GM21515 (cell line): ENCODE data around the gene PDE4D.

Source experiments
- ATAC-seq: cut with Tn5 transposase; IDR thresholded peaks from one replicate; pipeline ENCODE4 v1.9.1; 2021; ENCODE audit not compliant: unreplicated experiment

Gene PDE4D

GRCh38 chr5:59037453-59037852, 856.1 kb downstream of the PDE4D start:
- ATAC-seq = no peak

- no peak for ATAC-seq
Measured at GRCh38 chr5:59037041-59037440, 856.5 kb downstream of the PDE4D start.

GRCh38 chr5:59036274-59036961, 857.1 kb downstream of the PDE4D start:
- no peak for ATAC-seq

- ATAC-seq = no peak
Measured at GRCh38 chr5:59035681-59036080, 857.8 kb downstream of the PDE4D start.

- ATAC-seq = peak; percentile 46
Measured at GRCh38 chr5:59034498-59035186, 858.9 kb downstream of the PDE4D start.

- no peak for ATAC-seq
Measured at GRCh38 chr5:59027145-59027907, 866.2 kb downstream of the PDE4D start.

- ATAC-seq = no peak
Measured at GRCh38 chr5:59025734-59026133, 867.8 kb downstream of the PDE4D start.

GRCh38 chr5:59021837-59022514, 871.5 kb downstream of the PDE4D start:
- no peak for ATAC-seq

- ATAC-seq = no peak
Measured at GRCh38 chr5:59021286-59021673, 872.2 kb downstream of the PDE4D start.

- ATAC-seq = no peak
Measured at GRCh38 chr5:59020611-59021285, 872.8 kb downstream of the PDE4D start.

GRCh38 chr5:59019078-59019477, 874.4 kb downstream of the PDE4D start:
- no peak for ATAC-seq

GRCh38 chr5:59016925-59017324, 876.6 kb downstream of the PDE4D start:
- ATAC-seq = no peak

- no peak for ATAC-seq
Measured at GRCh38 chr5:59008816-59009473, 884.6 kb downstream of the PDE4D start.

- no peak for ATAC-seq
Measured at GRCh38 chr5:59007460-59008063, 886.0 kb downstream of the PDE4D start.

- ATAC-seq = no peak
Measured at GRCh38 chr5:59005934-59006701, 887.4 kb downstream of the PDE4D start.

GRCh38 chr5:59003641-59004040, 889.9 kb downstream of the PDE4D start:
- no peak for ATAC-seq

- no peak for ATAC-seq
Measured at GRCh38 chr5:59003124-59003523, 890.4 kb downstream of the PDE4D start.

- no peak for ATAC-seq
Measured at GRCh38 chr5:59002162-59002825, 891.2 kb downstream of the PDE4D start.

- ATAC-seq = no peak
Measured at GRCh38 chr5:59001716-59002115, 891.8 kb downstream of the PDE4D start.
